NCI-H524 (cell line): ENCODE measurements around the gene FNDC11.

Source experiments
- DNase-seq, 2 experiments: peaks; one replicate each; lab custom pipeline; 2025; lab: John Stamatoyannopoulos, UW

Gene FNDC11

DNA sequence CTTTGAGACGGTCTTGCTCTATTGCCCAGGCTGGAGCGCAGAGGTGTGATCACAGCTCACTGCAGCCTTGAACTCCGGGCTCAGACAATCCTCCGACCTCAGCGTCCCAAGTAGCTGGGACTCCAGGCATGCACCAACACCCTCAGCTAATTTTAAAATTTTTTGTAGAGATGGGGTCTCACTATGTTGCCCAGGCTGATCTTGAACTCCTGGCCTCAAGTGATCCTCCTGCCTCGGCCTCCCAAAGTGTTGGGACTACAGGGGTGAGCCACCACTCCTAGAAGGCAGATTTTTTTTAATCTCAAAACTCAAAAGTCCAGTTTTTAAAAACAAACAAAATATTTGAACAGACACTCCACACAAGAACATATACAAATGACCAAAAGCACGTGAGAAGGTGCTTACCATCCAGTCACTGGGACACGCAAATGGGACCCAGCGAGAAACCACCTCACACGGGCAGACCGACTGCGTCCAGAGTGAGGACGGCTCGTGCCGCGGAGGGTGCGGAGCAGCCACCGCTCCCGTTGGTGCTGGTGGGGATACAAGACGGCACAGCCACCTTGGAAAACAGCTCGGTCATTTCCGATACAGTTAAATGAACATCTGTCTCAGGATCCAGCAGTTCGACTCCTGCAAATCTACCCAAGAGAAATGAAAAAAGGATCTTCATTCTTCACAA is 28.6 kb downstream of the FNDC11 start:
- DNase-seq = no peak

DNA sequence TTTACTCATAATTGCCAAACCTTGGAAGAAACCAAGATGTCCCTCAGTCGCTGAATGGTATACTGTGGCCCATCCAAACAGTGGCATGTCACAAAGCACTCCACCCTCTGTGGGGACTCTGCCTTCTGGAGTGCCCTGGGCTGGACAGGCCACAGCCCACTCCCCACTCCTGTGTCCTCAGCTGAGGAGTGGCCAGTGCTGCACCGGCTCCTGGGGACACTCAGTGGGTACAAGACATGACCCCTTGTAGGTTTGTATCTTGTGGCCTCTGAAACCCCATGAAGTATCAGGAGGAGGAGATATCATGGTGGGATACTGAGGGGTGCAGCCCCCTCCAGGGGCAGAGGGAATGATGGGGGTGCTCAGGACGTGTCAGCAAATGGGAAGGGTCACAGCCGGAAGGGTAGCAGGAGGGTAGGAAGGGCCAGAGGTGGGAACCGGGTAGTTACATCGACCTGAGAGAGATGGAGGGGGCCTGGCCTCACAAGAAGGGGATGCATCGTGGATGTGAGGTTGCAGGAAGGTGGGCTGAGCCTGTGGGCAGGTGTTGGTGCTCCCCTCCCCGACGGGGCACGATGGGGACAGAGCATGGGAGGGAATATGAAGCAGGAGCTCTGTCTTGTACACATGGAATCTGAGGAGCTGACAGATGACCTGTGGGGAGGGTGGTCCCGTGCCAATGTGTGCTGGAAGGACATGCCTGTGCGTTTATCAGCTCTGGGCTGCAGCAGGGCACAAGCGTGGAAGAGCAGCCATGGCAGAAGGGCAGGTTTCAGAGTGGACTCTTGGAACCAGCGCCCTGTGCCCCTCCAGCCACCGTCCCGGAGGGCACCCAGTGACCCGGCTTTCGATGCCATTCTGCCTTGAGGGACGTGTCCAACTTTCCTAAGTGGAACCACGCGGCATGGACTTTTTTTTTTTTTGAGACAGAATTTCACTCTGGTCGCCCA is 31.9 kb downstream of the FNDC11 start:
- no peak for DNase-seq

DNA sequence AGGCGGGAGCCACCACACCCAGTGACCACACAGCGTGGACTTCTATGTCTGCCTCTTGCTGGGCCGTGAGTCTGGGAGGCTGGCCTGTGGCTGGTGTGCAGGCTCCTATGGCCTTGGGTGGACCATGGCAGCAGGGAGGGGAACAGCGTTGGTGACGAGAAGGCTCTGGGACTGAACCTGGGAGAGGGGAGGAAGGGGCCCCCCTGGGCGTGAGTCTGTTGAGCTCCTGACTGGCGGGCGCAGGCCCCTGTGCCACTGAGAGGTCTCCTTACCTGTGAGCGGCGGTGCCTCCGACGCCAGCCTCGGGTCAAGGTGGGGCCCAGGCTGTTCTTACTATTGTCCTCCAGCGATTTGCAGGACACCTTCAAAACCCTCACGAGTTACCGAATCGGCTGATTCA is 32.8 kb downstream of the FNDC11 start:
- no peak for DNase-seq

- no peak for DNase-seq
Observed at GRCh38 chr20:63587256-63587655, 33.3 kb downstream of the FNDC11 start.

DNA sequence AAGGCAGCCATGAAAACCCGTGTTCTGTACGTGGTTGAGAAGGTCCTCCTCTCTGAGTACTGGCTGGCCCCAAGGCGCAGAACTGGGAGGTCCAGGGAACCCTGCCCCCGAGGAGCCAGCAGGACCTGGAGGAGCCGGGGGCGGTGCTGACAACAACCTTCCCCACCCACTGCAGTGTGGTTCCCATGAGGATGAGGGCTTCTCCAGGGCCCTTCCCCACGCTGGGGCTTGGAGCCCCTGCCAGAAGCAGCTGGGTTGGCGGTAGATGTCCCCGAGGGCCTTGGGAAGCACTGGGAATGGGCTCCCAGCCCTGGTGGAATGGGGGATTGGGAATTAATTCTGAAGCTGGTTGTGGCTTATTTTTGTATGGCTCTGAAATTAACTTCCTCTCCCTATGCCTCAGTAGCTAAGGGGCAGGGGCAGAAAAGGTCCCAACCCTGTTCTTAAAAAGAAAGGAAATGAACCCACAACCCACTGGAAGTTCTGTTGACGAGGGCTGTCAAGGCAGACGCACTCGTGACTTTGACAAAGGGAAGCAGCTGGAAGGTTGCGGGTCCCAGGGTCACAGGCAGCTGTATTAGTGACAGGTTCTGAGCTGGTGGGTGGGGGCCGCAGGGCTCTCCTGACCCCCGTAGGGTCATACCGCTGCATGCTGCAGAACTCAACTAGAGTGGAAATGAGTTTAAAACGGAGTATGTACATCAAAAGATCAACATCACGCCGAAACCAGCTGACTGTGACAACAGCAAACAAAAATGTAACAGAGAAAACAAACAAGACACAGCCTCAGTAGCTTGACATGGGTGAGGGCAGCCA is 34.0 kb downstream of the FNDC11 start:
- no peak for DNase-seq

DNA sequence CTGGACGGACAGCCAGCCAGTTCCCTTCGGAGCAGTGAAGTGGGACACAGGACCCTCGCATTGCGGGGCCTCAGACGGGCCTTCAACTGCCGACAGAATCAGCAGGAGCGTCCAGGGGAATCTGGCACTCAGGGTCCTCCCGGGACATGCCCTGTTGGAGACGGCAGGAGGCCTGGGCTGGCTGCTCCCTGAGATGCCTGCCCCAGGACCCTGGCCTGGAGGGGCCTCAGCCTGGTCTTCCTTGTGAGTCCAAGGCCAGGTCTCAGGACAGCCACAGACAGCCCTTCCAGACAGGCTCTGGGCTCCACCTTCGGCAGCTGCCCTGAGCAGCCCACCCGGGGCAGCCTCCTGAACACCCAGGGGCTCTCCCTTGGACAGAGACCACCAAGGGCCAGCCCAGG is 34.7 kb downstream of the FNDC11 start:
- no peak for DNase-seq

DNA sequence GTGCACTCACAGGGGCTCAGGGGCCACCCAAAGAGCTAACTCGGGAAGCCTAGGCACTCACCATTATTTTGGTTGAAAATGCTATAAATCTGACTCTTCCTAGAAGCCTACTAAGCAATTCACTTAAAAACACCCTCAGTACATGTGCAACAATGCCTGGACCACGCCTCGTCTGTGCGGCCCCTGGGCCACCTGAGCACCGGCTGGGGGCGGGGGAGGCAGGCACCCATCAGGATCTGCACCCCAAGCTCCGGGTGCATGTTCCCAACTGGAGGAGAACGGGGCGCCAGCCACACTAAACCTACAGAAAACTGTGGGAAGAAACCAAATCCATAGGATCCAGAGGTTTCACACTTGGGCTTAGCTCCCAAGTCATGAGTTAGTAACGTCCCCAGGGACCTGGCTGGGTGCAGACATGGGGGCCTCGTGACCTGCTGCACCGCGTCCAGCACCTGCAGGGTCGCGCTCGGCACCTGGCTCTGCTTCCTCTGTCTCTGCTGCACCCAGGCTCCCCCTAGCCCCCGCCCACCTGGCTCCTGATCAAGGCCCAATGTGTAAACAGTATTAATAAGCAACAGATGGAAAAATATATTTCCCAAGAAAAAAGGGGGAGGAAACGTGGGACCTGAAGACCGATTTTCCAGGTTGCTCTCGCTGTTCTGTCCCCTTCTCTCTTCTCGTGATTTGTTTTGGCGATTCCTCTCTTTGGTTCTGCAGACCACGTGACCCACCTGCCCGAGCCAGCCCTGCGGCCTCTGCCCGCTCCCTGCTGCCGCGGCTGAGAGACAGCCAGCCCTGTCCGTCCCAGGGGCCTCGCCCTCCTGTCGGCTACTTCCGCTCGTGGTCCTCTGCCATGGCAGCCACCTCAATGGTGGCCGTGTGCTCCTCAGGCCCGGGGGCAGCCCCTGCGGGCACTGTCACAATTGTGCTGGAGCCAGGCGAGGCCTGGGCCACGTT is 35.6 kb downstream of the FNDC11 start:
- DNase-seq = no peak

DNA sequence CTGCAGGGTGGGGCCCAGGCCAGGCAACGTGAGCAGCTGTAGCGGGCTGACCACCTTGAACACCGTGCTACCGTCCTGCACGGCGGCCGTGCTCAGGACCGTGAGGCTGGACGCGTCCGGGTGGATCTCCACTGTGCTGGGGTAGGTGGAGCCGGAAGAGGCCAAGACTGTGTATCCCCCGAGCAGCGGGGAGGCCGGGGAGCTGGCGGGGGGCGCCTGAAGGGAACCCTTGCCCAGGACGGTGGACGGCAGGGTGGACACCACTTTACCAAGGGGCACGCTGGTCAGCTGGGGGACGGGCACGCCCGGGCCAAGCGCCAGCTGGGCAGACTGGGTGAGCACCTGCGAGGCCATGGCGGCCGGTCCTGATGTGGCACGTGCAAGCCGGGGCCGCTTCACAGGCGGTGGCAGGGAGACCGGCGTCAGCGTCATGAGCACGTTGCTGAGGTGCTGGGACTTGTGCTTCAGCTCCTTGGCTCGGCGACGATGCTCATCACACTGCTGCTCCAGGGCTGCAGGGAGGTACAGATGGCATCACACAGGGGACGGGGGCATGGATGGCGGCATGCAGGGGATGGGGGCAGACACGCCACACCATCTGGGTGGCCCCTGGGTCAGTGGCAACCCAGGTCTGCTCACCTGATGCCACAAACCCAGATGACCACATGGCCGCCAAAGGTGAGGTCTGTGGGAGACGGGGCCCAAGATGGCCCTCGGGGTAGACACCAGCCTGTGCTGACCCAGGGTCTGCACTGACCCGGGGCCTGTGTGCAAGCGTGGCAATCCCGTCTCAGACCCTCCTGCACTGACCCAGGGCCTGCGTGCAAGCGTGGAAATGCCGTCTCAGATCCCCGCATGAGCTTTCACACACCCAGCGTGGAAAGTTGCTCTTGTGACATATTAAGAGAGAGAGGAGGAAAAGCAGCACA is 36.5 kb downstream of the FNDC11 start:
- DNase-seq = no peak

GRCh38 chr20:63591147-63591533 is 37.2 kb downstream of the FNDC11 start:
- no peak for DNase-seq

DNA sequence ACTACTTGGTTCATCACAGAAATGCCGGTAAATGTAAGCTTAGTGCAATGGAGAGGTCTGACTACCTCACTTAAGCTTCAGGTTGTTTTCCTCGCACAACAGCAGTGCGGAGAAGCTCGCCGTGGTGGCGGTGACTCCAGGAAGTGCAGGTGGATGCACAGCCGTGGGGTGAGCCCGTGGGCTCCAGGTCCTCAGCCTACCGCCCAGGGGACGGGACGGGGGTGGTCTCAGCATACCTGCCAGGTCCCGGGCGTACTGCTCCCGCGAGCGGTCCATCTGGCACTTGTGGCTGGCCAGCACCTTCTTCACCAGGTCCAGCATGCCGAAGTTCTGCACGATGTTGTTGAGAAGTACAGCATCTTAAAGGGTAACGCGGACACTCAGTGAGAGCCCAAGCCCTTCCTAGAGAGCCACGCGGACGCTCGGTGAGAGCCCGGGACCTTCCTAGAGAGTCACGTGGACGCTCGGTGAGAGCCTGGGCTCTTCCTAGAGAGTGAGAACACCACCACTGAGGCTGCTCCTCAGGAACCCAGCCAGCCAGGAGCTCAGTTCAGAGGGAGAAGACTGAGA is 37.9 kb downstream of the FNDC11 start:
- DNase-seq = no peak

DNA sequence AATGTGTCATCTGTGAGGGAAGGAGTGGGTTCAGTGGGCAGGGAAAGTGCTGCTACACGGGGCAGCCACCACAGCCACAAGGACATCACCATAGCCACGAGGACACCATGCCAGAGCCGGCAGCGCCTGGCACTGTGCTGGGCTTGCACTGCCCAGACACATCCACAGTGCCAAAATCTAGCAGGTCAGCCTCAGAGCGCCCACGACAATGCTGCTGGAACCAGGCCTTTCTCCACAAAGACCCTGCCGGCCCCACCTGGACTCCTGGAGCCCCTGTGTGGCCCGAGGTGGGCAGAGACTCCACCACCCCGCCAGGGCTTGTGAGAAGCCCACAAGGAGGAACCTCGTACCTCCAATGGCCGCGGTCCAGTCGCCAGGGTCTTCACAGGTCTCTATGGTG is 38.7 kb downstream of the FNDC11 start:
- DNase-seq = no peak

DNA sequence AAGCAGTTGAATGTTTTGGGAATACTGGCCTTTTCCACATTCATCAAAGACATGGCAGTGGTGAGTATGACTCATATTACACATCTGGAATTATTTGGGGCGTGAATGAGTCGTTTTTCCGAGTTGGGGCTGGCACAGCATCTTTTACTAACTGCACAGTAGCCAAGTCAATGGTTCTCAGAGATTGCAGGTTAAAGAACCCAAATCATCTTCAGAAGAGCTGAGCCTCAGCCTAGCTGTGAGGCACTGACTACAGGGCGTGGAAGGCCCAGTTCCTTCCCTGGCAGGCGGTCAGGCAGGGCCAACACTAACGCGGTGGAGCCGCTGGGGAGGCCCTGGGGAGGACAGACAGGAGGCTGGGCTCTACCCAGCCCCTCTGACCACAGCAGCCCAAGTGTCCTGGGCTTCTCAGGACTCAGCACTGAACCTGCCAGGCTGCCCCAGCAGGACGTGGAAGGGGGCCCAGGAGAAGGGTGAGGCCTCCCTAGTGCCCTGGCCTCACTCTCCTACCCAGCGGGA is 40.1 kb downstream of the FNDC11 start:
- DNase-seq = no peak

DNA sequence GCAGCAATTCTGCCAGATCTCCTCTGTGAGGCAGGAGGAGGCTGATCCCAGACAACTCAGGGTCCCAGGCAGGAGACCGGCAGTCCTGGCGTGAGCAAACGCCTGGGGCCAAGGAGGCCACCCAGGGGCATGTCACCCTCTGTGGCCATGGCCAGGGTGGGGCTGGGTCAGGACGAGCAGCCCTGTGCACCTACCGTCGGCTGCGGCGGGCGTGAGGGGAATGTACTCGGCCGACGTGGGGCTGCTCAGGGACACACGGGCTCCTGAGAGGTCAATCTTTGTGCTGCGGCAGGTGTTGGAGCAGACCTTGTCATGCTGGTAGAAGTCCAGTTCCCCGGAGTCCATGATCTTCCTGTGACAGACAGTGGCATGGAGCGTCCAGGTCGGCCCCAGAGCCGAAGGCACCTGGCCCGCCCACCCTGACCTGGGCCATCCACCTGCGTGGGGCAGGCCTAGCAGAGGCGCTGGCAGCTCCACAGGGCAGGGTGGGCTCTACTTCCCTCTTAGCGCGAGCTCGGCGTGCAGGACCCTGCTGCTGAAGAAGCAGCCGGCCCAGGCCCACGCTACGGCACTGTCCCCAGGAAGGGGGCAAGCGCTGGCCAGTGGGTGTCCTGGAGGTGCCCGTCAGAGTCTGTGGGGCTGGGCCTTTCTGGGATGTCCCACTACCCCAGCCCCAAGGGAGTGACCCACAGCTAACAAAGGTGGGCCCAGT is 41.6 kb downstream of the FNDC11 start:
- DNase-seq = no peak

GRCh38 chr20:63596423-63596822 is 42.5 kb downstream of the FNDC11 start:
- DNase-seq = no peak

- no peak for DNase-seq
Observed at GRCh38 chr20:63597651-63598478, 43.9 kb downstream of the FNDC11 start.

GRCh38 chr20:63598479-63599395 is 44.8 kb downstream of the FNDC11 start:
- DNase-seq = no peak
